Calu3 (cell line): ENCODE data around the gene GCDH. TPM values are rescaled to one million over a fixed set of nuclear protein-coding genes. Genes with fewer than 3 reads are reported as not detected.

Experiments used
- BruUV-seq: library from RNA; stranded (reverse); fragments of 400-500 nt; replicated peaks from 2 replicates; lab custom pipeline; 2021; lab: Mats Ljungman, UMichigan
- CTCF ChIA-PET: fragments of 300-600 bp; sonication (Branson Sonifier 250); formaldehyde crosslinking; loops from one replicate; lab custom pipeline; 2022; ENCODE audit warnings: antibody characterized with exemption; lab: Charles Lee
- DNase-seq: peaks from one replicate; pipeline ENCODE4 v3.0.0; 2022
- H3K27ac Mint-ChIP-seq: one replicate; pipeline ENCODE4 v1.8.0; 2022; ENCODE audit warnings: mixed read lengths; ENCODE audit not compliant: unreplicated experiment
- H3K27me3 Mint-ChIP-seq: one replicate; pipeline ENCODE4 v1.8.0; 2022; ENCODE audit warnings: mixed read lengths; ENCODE audit not compliant: unreplicated experiment
- H3K36me3 Mint-ChIP-seq: one replicate; pipeline ENCODE4 v1.8.0; 2022; ENCODE audit warnings: mild to moderate bottlenecking, moderate library complexity, mixed read lengths; ENCODE audit not compliant: insufficient read depth, unreplicated experiment
- H3K4me1 Mint-ChIP-seq: one replicate; pipeline ENCODE4 v1.8.0; 2022; ENCODE audit warnings: mild to moderate bottlenecking, low read depth, mixed read lengths; ENCODE audit not compliant: unreplicated experiment
- H3K4me3 Mint-ChIP-seq: one replicate; pipeline ENCODE4 v1.8.0; 2022; ENCODE audit warnings: mild to moderate bottlenecking, low read depth, moderate library complexity, mixed read lengths; ENCODE audit not compliant: unreplicated experiment
- H3K9me3 Mint-ChIP-seq: one replicate; pipeline ENCODE4 v1.8.0; 2022; ENCODE audit warnings: low read depth, mixed read lengths; ENCODE audit not compliant: unreplicated experiment
- intact Hi-C: fragments of 100-400 bp; cut with micrococcal nuclease; formaldehyde crosslinking; loops from one replicate; pipeline ENCODE4 v1.10.0; 2022; ENCODE audit not compliant: unreplicated experiment
- total RNA-seq: library from RNA; stranded (reverse); gene quantifications from 2 replicates; pipeline ENCODE4 v1.2.3, GENCODE V29; 2022
- TF ChIP-seq, protein P1 (sequence below): fragments of 200-600 bp; IDR thresholded peaks from one replicate; pipeline ENCODE4 v1.8.0; 2022; ENCODE audit warnings: antibody characterized with exemption; ENCODE audit not compliant: unreplicated experiment

GCDH gene
- total RNA-seq, 1 experiment from 2014 or later: 23.6 TPM

DNA sequence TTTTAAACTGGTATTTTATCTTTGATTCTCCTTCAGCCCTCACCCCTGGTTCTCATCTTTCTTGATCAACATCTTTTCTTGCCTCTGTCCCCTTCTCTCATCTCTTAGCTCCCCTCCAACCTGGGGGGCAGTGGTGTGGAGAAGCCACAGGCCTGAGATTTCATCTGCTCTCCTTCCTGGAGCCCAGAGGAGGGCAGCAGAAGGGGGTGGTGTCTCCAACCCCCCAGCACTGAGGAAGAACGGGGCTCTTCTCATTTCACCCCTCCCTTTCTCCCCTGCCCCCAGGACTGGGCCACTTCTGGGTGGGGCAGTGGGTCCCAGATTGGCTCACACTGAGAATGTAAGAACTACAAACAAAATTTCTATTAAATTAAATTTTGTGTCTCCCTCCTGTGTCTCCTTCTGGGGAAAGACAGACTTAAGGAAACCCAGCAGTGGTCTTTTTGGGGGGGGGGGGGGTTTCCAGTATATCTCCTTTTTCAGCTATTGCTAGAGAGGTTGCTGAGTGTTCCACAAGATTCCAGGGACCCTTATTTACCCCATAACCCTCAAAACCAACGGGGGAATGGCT lies 53.2 kb downstream of the GCDH start:
- no TSS peak for BruUV-seq
- peak overlapping the region; percentile 14 for H3K4me3 Mint-ChIP-seq
- no peaks in the 10 kb centered on the region for H3K27me3 Mint-ChIP-seq
- H3K36me3 Mint-ChIP-seq: peaks cover 92% of the 10 kb centered on the region
- peak overlapping the region; percentile 67 for H3K27ac Mint-ChIP-seq
- DNase-seq: no peak
- intact Hi-C loops: no loop called here
- CTCF ChIA-PET: interaction anchor here (0.7 kb wide), 1 partner anchor 21 kb away, joined by 3 read pairs; no protein-coding TSS in a partner anchor
- TF ChIP-seq, protein P1, sequence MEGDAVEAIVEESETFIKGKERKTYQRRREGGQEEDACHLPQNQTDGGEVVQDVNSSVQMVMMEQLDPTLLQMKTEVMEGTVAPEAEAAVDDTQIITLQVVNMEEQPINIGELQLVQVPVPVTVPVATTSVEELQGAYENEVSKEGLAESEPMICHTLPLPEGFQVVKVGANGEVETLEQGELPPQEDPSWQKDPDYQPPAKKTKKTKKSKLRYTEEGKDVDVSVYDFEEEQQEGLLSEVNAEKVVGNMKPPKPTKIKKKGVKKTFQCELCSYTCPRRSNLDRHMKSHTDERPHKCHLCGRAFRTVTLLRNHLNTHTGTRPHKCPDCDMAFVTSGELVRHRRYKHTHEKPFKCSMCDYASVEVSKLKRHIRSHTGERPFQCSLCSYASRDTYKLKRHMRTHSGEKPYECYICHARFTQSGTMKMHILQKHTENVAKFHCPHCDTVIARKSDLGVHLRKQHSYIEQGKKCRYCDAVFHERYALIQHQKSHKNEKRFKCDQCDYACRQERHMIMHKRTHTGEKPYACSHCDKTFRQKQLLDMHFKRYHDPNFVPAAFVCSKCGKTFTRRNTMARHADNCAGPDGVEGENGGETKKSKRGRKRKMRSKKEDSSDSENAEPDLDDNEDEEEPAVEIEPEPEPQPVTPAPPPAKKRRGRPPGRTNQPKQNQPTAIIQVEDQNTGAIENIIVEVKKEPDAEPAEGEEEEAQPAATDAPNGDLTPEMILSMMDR: no peak
- peaks cover 9% of the 10 kb centered on the region for H3K4me1 Mint-ChIP-seq
- no peaks in the 10 kb centered on the region for H3K9me3 Mint-ChIP-seq

DNA sequence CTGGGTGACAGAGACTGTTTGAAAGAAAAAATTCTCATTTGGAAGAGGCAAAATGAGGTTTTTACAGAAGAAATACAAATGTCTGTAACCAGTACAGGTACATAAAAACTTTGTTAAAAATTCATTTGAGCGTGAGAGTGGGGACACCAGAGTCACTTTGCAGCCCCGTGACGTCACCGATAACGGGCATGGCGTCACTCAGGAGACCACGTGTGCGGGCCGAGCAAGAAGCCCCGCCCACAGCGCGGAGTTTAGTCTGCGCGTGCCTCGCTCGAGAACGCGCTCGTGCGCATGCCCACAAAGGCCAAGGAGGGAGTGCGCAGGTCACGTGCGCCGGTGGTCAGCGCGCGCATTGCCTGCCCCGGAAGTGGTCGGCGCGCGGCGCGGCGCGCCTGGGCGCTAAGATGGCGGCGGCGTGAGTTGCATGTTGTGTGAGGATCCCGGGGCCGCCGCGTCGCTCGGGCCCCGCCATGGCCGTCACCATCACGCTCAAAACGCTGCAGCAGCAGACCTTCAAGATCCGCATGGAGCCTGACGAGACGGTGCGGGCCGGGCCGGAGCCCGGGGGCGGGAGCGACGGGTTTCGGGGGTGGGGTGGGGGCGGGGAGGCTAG lies 54.6 kb downstream of the GCDH start, which contains the start of gene RAD23A:
Gene RAD23A (plus strand): TSS at position 384 of the 613 bp plus-strand sequence. CDS start 87 bp downstream, at position 471.
- DNase-seq: peak; percentile 95
- H3K27me3 Mint-ChIP-seq: no peaks in the 10 kb centered on the region
- H3K4me3 Mint-ChIP-seq: peak within 1 kb of the TSS; percentile 79
- peak within 1 kb of the TSS; percentile 96 for H3K27ac Mint-ChIP-seq
- peaks cover 9% of the 10 kb centered on the region for H3K4me1 Mint-ChIP-seq
- TF ChIP-seq, protein P1: no peak
- no peaks in the 10 kb centered on the region for H3K9me3 Mint-ChIP-seq
- CTCF ChIA-PET: no interaction called here
- intact Hi-C loops: no loop called here
- H3K36me3 Mint-ChIP-seq: peaks cover 91% of the 10 kb centered on the region
- BruUV-seq: no TSS peak

DNA sequence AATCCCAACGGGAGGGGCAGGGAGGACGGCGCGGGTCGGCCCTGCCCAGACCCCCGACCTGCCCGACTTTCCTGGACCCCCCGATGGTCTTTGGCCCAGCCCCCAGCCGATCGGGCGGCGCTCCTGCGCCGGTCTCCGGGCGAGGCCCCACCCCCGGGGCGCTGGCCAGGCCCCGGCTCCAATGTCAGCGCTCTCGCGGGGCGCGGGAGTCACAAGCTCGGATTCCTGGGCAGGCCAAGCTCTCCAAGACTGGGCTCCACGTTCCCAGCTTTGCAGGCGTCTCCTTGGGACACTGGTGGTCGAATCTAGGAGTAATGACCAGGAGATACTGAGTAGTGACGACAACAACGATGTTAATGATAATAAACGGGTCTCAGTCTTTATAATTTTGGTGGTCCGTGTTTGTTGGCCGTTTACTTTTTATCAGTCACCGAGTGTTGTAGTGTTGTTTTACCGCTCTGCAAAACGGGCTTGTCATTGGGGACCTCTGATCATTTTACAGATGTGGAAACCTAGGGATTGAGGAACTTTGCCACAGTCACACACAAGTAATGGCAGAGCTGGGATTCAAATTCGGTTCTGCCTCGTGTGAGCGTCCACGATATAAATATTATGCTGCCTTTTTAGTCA lies 55.2 kb downstream of the GCDH start:
- CTCF ChIA-PET: interaction anchor here (0.7 kb wide), 2 partner anchors 8 to 58 kb away, joined by 5 read pairs; no protein-coding TSS in a partner anchor
- H3K27ac Mint-ChIP-seq: peak overlapping the region; percentile 96
- H3K27me3 Mint-ChIP-seq: no peaks in the 10 kb centered on the region
- H3K4me1 Mint-ChIP-seq: peaks cover 9% of the 10 kb centered on the region
- H3K36me3 Mint-ChIP-seq: peaks cover 91% of the 10 kb centered on the region
- no peaks in the 10 kb centered on the region for H3K9me3 Mint-ChIP-seq
- TF ChIP-seq, protein P1: no peak
- intact Hi-C loops: no loop called here
- H3K4me3 Mint-ChIP-seq: peak overlapping the region; percentile 79
- DNase-seq: peak; percentile 64
- BruUV-seq: no TSS peak

DNA sequence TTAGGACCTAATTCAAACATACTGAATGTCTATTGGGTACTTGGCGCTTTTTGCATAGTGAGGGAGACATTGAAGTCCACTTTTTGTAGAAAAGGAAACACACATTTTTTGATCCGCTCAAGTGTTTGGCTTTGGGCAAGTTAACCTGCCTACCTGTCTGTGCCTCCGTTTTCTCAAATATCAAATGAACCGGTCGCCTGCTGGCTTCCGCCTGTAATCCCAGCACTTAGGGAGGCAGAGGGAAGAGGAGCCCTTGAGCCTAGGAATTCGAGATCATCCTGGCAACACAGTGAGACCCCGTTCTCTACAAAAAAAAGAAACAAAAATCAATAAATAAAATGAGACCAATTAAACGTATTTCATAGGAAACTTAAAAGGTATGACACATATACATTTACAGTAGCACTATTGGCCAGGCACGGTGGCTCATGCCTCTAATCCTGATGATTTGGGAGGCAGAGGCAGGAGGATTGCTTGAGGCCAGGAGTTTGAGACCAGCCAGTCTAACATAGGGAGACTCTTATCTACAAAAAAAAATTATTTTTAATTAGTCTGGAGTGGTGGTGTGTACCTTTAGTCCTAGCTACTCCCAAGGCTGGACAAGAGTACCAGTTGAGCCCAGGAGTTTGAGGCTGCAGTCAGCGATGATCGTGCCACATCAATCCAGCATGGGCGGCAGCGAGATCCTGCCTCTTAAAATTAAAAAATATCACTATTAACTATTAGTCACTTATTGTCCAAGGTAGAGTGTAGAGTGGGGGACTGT lies 56.0 kb downstream of the GCDH start:
- CTCF ChIA-PET: interaction anchor here (0.7 kb wide), 2 partner anchors 9 to 57 kb away, joined by 5 read pairs; no protein-coding TSS in a partner anchor
- Mint-ChIP-seq H3K4me3 (peak overlapping the region; percentile 79), H3K36me3 (peaks cover 91% of the 10 kb centered on the region), H3K4me1 (peaks cover 9% of the 10 kb centered on the region), H3K27ac (peak overlapping the region; percentile 47), H3K27me3 (no peaks in the 10 kb centered on the region), H3K9me3 (no peaks in the 10 kb centered on the region)
- intact Hi-C loops: no loop called here
- no peak for DNase-seq
- TF ChIP-seq, protein P1: no peak
- TSS peak; percentile 25 for BruUV-seq
